Keratinocyte (primary cell): Measurements from ENCODE around the gene RPH3AL.

Experiments used
- EZH2 ChIP-seq: IDR thresholded peaks from one replicate; pipeline ENCODE4 v1.6.1; 2012; ENCODE audit warnings: inconsistent platforms, mild to moderate bottlenecking, low read length, moderate library complexity
- TF ChIP-seq, protein P1 (sequence below), 3 experiments: IDR thresholded peaks in 1 of 3; conservative IDR thresholded peaks in 1 of 3; optimal IDR thresholded peaks in 1 of 3; 2 replicates in 2 of 3; 3 replicates in 1 of 3; pipeline versions ENCODE3 to v1.5.1; 2011; ENCODE audit warnings: low read length in 3 of 3, mild to moderate bottlenecking in 3 of 3, moderate library complexity in 2 of 3, control low read depth in 1 of 3, inconsistent platforms in 1 of 3; ENCODE audit not compliant: insufficient read depth in 2 of 3; ENCODE audit errors: extremely low read depth in 1 of 3

- TF ChIP-seq, protein P1, sequence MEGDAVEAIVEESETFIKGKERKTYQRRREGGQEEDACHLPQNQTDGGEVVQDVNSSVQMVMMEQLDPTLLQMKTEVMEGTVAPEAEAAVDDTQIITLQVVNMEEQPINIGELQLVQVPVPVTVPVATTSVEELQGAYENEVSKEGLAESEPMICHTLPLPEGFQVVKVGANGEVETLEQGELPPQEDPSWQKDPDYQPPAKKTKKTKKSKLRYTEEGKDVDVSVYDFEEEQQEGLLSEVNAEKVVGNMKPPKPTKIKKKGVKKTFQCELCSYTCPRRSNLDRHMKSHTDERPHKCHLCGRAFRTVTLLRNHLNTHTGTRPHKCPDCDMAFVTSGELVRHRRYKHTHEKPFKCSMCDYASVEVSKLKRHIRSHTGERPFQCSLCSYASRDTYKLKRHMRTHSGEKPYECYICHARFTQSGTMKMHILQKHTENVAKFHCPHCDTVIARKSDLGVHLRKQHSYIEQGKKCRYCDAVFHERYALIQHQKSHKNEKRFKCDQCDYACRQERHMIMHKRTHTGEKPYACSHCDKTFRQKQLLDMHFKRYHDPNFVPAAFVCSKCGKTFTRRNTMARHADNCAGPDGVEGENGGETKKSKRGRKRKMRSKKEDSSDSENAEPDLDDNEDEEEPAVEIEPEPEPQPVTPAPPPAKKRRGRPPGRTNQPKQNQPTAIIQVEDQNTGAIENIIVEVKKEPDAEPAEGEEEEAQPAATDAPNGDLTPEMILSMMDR (optimal IDR thresholded peaks at IDR 0.05 in 1 of 3, IDR thresholded peaks at IDR 0.05 in 1 of 3, conservative IDR thresholded peaks at IDR 0.05 in 1 of 3; ENCODE audit: extremely low read depth in 1 of 3, insufficient read depth in 2 of 3, low read length in 3 of 3), result no peak
- TF ChIP-seq EZH2, result no peak
Measured at GRCh38 chr17:279776-280175, 72.8 kb downstream of the RPH3AL start.
